Heart left ventricle (tissue), 13 donors: ENCODE results near the gene IL24.

Source experiments
- POLR2A ChIP-seq, 2 donors: fragments of 450-650 bp; IDR thresholded peaks; one replicate each; pipeline ENCODE4 v1.6.1; 2017; ENCODE audit warnings: antibody characterized with exemption in 2 of 2, mild to moderate bottlenecking in 2 of 2, moderate library complexity in 2 of 2
- TF ChIP-seq, protein P1 (sequence below), 12 donors: fragments of 200-600 bp; sonication (generic) in 4 of 12; IDR thresholded peaks; one replicate each; pipeline versions ENCODE4 v1.5.0 to v1.8.0; 2018 to 2022; ENCODE audit warnings: antibody characterized with exemption in 12 of 12, mild to moderate bottlenecking in 5 of 12
- donor health status: ischemic (EF 13 %, LVEDD 7.1; RV severe dilation, severe dysfunction).
- donor health status: DM: no; HTN: yes; CAD: no.
- donor health status: DM: no; HTN: no; CAD: no.
- donor health status: ischemic (EF 25% LVEDD 6.9; RV normal size, moderate dysfunction).
- donor health status: ischemic (EF 25% LVEDD 5.7; RV mildly dilated, moderate dysfunction).
- donor health status: ischemic (EF 35%, LVEDD 5.7; RV mildly dilated, moderate dysfunction).
- donor health status: nonischemic (EF 11% LVEDD 7.7; RV severe dilation, severe dysfunction).
- donor health status: DM: yes; HTN: yes; CAD: no.
- donor health status: PGD.
- donor health status: ischemic (EF 29% LVEDD 5.4; RV normal size, mild dysfunction).
- donor health status: nonischemic (EF 23%, LVEDD 6.1; RV moderate dilation, normal function).

DNA sequence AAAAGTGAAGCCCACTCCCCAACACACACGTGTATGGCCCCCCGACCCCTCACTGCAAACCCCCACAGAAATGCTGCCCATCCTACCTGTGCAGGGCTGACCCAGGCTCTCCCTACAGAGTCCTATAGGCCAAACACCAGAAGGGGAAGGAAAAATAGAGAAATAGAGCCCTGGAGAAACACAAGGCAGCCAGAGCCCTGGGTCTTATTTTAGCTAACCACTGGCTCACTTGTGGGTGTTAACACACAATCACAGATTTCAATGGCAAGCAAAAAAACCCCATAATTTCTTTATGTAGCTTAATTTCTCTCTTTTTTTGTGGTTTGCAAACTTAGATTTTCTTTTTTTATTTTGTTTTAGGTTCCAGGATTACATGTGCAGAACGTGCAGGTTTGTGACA is 50.0 kb downstream of the IL24 start:
- TF ChIP-seq, protein P1, sequence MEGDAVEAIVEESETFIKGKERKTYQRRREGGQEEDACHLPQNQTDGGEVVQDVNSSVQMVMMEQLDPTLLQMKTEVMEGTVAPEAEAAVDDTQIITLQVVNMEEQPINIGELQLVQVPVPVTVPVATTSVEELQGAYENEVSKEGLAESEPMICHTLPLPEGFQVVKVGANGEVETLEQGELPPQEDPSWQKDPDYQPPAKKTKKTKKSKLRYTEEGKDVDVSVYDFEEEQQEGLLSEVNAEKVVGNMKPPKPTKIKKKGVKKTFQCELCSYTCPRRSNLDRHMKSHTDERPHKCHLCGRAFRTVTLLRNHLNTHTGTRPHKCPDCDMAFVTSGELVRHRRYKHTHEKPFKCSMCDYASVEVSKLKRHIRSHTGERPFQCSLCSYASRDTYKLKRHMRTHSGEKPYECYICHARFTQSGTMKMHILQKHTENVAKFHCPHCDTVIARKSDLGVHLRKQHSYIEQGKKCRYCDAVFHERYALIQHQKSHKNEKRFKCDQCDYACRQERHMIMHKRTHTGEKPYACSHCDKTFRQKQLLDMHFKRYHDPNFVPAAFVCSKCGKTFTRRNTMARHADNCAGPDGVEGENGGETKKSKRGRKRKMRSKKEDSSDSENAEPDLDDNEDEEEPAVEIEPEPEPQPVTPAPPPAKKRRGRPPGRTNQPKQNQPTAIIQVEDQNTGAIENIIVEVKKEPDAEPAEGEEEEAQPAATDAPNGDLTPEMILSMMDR (IDR thresholded peaks at IDR 0.05): no peak
- TF ChIP-seq POLR2A (IDR thresholded peaks at IDR 0.05): no peak
